HepG2 (cell line): Measurements from ENCODE around the gene ZNF616. TPM values are rescaled to one million over a fixed set of nuclear protein-coding genes. Genes with fewer than 3 reads are reported as not detected.

ENCODE experiments used
- ARNT ChIP-seq: fragments of 450-650 bp; IDR thresholded peaks from 2 replicates; pipeline ENCODE4 v1.6.1; 2017
- CTCF ChIP-seq: sonication (generic); formaldehyde crosslinking; IDR thresholded peaks from 2 replicates; pipeline ENCODE4 v1.5.0; 2020; ENCODE audit warnings: mild to moderate bottlenecking, missing genetic modification reagents, moderate library complexity
- ELF3 ChIP-seq: IDR thresholded peaks from 2 replicates; pipeline ENCODE4 v1.6.1; 2016; ENCODE audit warnings: missing genetic modification reagents, missing compliant biosample characterization
- FOXP4 ChIP-seq: sonication (generic); formaldehyde crosslinking; IDR thresholded peaks from 2 replicates; pipeline ENCODE4 v1.4.0; 2020; ENCODE audit warnings: missing genetic modification reagents
- GATAD2A ChIP-seq: IDR thresholded peaks from 2 replicates; pipeline ENCODE4 v1.6.1; 2016
- GFI1 ChIP-seq: sonication (generic); formaldehyde crosslinking; IDR thresholded peaks from 2 replicates; pipeline ENCODE4 v1.5.0; 2020; ENCODE audit warnings: missing genetic modification reagents, mild to moderate bottlenecking, borderline replicate concordance
- NRL ChIP-seq: sonication (generic); formaldehyde crosslinking; IDR thresholded peaks from 2 replicates; pipeline ENCODE4 v1.5.0; 2020; ENCODE audit warnings: missing genetic modification reagents, mild to moderate bottlenecking, moderate library complexity, borderline replicate concordance
- PHF21A ChIP-seq: sonication (generic); formaldehyde crosslinking; IDR thresholded peaks from 2 replicates; pipeline ENCODE4 v1.5.0; 2020; ENCODE audit warnings: mild to moderate bottlenecking, missing genetic modification reagents
- PHF8 ChIP-seq: sonication (generic); formaldehyde crosslinking; IDR thresholded peaks from 2 replicates; pipeline ENCODE4 v1.5.0; 2020; ENCODE audit warnings: missing genetic modification reagents
- POLR2G ChIP-seq: fragments of 200-400 bp; formaldehyde crosslinking; IDR thresholded peaks from 2 replicates; pipeline ENCODE4 v1.6.1; 2018; ENCODE audit warnings: mild to moderate bottlenecking, low read depth, low read length, moderate library complexity
- RFX5 ChIP-seq: IDR thresholded peaks from 2 replicates; pipeline ENCODE4 v1.6.1; 2011; ENCODE audit warnings: low read depth, low read length, improper control_type of control experiment
- RXRB ChIP-seq: IDR thresholded peaks from 2 replicates; pipeline ENCODE4 v1.6.1; 2016; ENCODE audit warnings: borderline replicate concordance, missing genetic modification reagents, missing compliant biosample characterization
- SAP130 ChIP-seq: IDR thresholded peaks from 2 replicates; pipeline ENCODE4 v1.6.1; 2016; ENCODE audit warnings: low read depth
- SIX1 ChIP-seq: sonication (generic); formaldehyde crosslinking; IDR thresholded peaks from 2 replicates; pipeline ENCODE4 v1.4.0; 2020; ENCODE audit warnings: missing genetic modification reagents, borderline replicate concordance
- SNAPC2 ChIP-seq: sonication (generic); formaldehyde crosslinking; IDR thresholded peaks from 2 replicates; pipeline ENCODE4 v1.8.1; 2022; ENCODE audit warnings: mild to moderate bottlenecking, missing genetic modification reagents
- SP140L ChIP-seq: sonication (generic); formaldehyde crosslinking; IDR thresholded peaks from 2 replicates; pipeline ENCODE4 v1.4.0; 2020; ENCODE audit warnings: missing genetic modification reagents, borderline replicate concordance
- THYN1 ChIP-seq: sonication (generic); formaldehyde crosslinking; IDR thresholded peaks from 2 replicates; pipeline ENCODE4 v1.8.1; 2023; ENCODE audit warnings: low read depth, mild to moderate bottlenecking, moderate library complexity, missing genetic modification reagents, borderline replicate concordance
- YEATS4 ChIP-seq: sonication (generic); formaldehyde crosslinking; IDR thresholded peaks from 2 replicates; pipeline ENCODE4 v1.4.0; 2020; ENCODE audit warnings: missing genetic modification reagents, borderline replicate concordance
- ZFX ChIP-seq: sonication (generic); formaldehyde crosslinking; IDR thresholded peaks from 2 replicates; pipeline ENCODE4 v1.4.0; 2020; ENCODE audit warnings: mild to moderate bottlenecking, low read depth, missing genetic modification reagents, moderate library complexity
- ZNF136 ChIP-seq: sonication (generic); formaldehyde crosslinking; IDR thresholded peaks from 2 replicates; pipeline ENCODE4 v1.8.1; 2022; ENCODE audit warnings: low read depth, mild to moderate bottlenecking, moderate library complexity, missing genetic modification reagents
- ZNF761 ChIP-seq: sonication (generic); formaldehyde crosslinking; conservative IDR thresholded peaks from 2 replicates; pipeline ENCODE4 v1.4.0; 2020; ENCODE audit warnings: mild to moderate bottlenecking, missing genetic modification reagents
- polyA plus RNA-seq, 8 experiments: library from polyadenylated mRNA; depleted of rRNA in 3 of 8; stranded (reverse) in 7 of 8; unstranded in 1 of 8; fragments of >200 nt; fragmentation: Illumina TruSeq in 4 of 8; extraction: Trizol in 4 of 8; gene quantifications; 2 replicates each; pipeline versions ENCODE4 v1.2.1 to v1.2.3, GENCODE V29; 2011 to 2016; ENCODE audit warnings: low read depth in 4 of 8, missing spikeins in 1 of 8, mixed read lengths in 1 of 8; ENCODE audit not compliant: insufficient read depth in 1 of 8
- total RNA-seq, 5 experiments: library from RNA; depleted of rRNA; stranded (reverse); fragments of >200 nt; fragmentation: Illumina TruSeq; extraction: Trizol; gene quantifications; 2 replicates each; pipeline ENCODE4 v1.2.3, GENCODE V29; 2016; ENCODE audit warnings: low read depth in 1 of 5
- TF ChIP-seq, protein P1 (sequence below): sonication (generic); formaldehyde crosslinking; IDR thresholded peaks from 2 replicates; pipeline ENCODE4 v1.4.0; 2020; ENCODE audit warnings: mild to moderate bottlenecking, missing genetic modification reagents

Gene ZNF616
- total and polyA plus RNA-seq, 2 of the 13 experiments (the other 11 are each of a cell fraction or from before 2014, with no cell fraction given), result 2.2 to 10.4 TPM

GRCh38 chr19:52188822-52189734 lies 49.3 kb upstream of the ZNF616 start (continued):
- TF ChIP-seq YEATS4 (CRISPR knock-in tag) (0 out of 2 replicates have a peak, but pooled peaks have one; percentile 7), FOXP4 (CRISPR knock-in tag) (0 out of 2 replicates have a peak, but pooled peaks have one; percentile 1), PHF8 (CRISPR knock-in tag) (0 out of 2 replicates have a peak, but pooled peaks have one; percentile 48), CTCF (CRISPR knock-in tag) (peak; percentile 9; the same call in 1 of the 2 replicates), ZNF136 (CRISPR knock-in tag) (0 out of 2 replicates have a peak, but pooled peaks have one; percentile 2), SP140L (CRISPR knock-in tag) (no peak), RXRB (CRISPR knock-in tag) (0 out of 2 replicates have a peak, but pooled peaks have one; percentile 19), RFX5 (peak; percentile 55; the same call in 1 of the 2 replicates), SIX1 (CRISPR knock-in tag) (peak; percentile 78), GATAD2A (CRISPR knock-in tag) (0 out of 2 replicates have a peak, but pooled peaks have one; percentile 3), PHF21A (CRISPR knock-in tag) (peak; percentile 72), THYN1 (CRISPR knock-in tag) (no peak), NRL (0 out of 2 replicates have a peak, but pooled peaks have one; percentile 23), SAP130 (0 out of 2 replicates have a peak, but pooled peaks have one; percentile 33), ARNT (no peak), GFI1 (CRISPR knock-in tag) (0 out of 2 replicates have a peak, but pooled peaks have one; percentile 53), ELF3 (peak; percentile 30; the same call in 1 of the 2 replicates), ZNF761 (CRISPR knock-in tag) (no peak), ZFX (peak; percentile 52), POLR2G (peak; percentile 91), SNAPC2 (CRISPR knock-in tag) (no peak)
- TF ChIP-seq, protein P1, sequence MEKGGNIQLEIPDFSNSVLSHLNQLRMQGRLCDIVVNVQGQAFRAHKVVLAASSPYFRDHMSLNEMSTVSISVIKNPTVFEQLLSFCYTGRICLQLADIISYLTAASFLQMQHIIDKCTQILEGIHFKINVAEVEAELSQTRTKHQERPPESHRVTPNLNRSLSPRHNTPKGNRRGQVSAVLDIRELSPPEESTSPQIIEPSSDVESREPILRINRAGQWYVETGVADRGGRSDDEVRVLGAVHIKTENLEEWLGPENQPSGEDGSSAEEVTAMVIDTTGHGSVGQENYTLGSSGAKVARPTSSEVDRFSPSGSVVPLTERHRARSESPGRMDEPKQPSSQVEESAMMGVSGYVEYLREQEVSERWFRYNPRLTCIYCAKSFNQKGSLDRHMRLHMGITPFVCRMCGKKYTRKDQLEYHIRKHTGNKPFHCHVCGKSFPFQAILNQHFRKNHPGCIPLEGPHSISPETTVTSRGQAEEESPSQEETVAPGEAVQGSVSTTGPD, result 0 out of 2 replicates have a peak, but pooled peaks have one; percentile 13
